Measurements from ENCODE around the gene CCDC144A.
"Not testable (repeated sequence)": the region's sequence is repeated elsewhere in the genome, so short reads cannot be mapped to it uniquely, and the experiment has no call there.

The CCDC144A gene

GRCh38 chr17:16751224-16751923 lies 61.3 kb downstream of the CCDC144A start:
- DNase-seq, result peak in 1 of 2 donors; percentile 14

- DNase-seq, result not testable (repeated sequence)
Measured at GRCh38 chr17:16751924-16752287, 61.9 kb downstream of the CCDC144A start.

GRCh38 chr17:16757520-16757919 lies 67.5 kb downstream of the CCDC144A start:
- DNase-seq, result not testable (repeated sequence)

GRCh38 chr17:16758177-16758576 lies 68.1 kb downstream of the CCDC144A start:
- DNase-seq, result not testable (repeated sequence)

- DNase-seq, result not testable (repeated sequence)
Measured at GRCh38 chr17:16768290-16769175, 78.5 kb downstream of the CCDC144A start.

- not testable (repeated sequence) for DNase-seq
Measured at GRCh38 chr17:16772394-16773145, 82.5 kb downstream of the CCDC144A start.

- not testable (repeated sequence) for DNase-seq
Measured at GRCh38 chr17:16773146-16773522, 83.1 kb downstream of the CCDC144A start.

GRCh38 chr17:16787851-16788250 lies 97.8 kb downstream of the CCDC144A start:
- not testable (repeated sequence) for DNase-seq

GRCh38 chr17:16788889-16789536 lies 99.0 kb downstream of the CCDC144A start:
- DNase-seq, result not testable (repeated sequence)

- not testable (repeated sequence) for DNase-seq
Measured at GRCh38 chr17:16789622-16790021, 99.6 kb downstream of the CCDC144A start.

GRCh38 chr17:16790313-16790871 lies 100.4 kb downstream of the CCDC144A start:
- not testable (repeated sequence) for DNase-seq

- DNase-seq, result not testable (repeated sequence)
Measured at GRCh38 chr17:16794215-16794614, 104.2 kb downstream of the CCDC144A start.

GRCh38 chr17:16795894-16796293 lies 105.9 kb downstream of the CCDC144A start:
- DNase-seq, result not testable (repeated sequence)

GRCh38 chr17:16804851-16805250 lies 114.8 kb downstream of the CCDC144A start:
- not testable (repeated sequence) for DNase-seq

GRCh38 chr17:16806599-16806998 lies 116.6 kb downstream of the CCDC144A start:
- not testable (repeated sequence) for DNase-seq

GRCh38 chr17:16807620-16808019 lies 117.6 kb downstream of the CCDC144A start:
- DNase-seq, result not testable (repeated sequence)

GRCh38 chr17:16810236-16810635 lies 120.2 kb downstream of the CCDC144A start:
- DNase-seq, result not testable (repeated sequence)

- not testable (repeated sequence) for DNase-seq
Measured at GRCh38 chr17:16812126-16812525, 122.1 kb downstream of the CCDC144A start.

- no peak for DNase-seq
Measured at GRCh38 chr17:16814439-16814838, 124.4 kb downstream of the CCDC144A start.

GRCh38 chr17:16817201-16817600 lies 127.2 kb downstream of the CCDC144A start:
- no peak for DNase-seq

GRCh38 chr17:16817940-16818339 lies 127.9 kb downstream of the CCDC144A start:
- not testable (repeated sequence) for DNase-seq

GRCh38 chr17:16818340-16818739 lies 128.3 kb downstream of the CCDC144A start:
- DNase-seq, result no peak
